T-helper 1 cell treated with Interleukin-12 subunit alpha and Interleukin-12 subunit beta and Interleukin-4 antibody, amounts not matched to agents 30 ng/mL and 1 ng/mL, for 36 hours (primary cell): ENCODE data around the gene TTC28. TPM values are rescaled to one million over a fixed set of nuclear protein-coding genes. Genes with fewer than 3 reads are reported as not detected.

Experiments
- intact Hi-C: fragments of 100-400 bp; cut with micrococcal nuclease; formaldehyde crosslinking; loops from one replicate; pipeline ENCODE4 v1.15.1; 2024
- total RNA-seq: library from RNA; stranded (reverse); gene quantifications from 2 replicates; pipeline ENCODE4 v1.2.3, GENCODE V29; 2022

Gene TTC28
- total RNA-seq, 1 donor from 2014 or later = 3.1 TPM

GRCh38 chr22:27984723-27985122, 694.9 kb downstream of the TTC28 start:
- intact Hi-C loops = no loop called here

- intact Hi-C loops = no loop called here
Observed at GRCh38 chr22:27984001-27984695, 695.5 kb downstream of the TTC28 start.

- intact Hi-C loops = no loop called here
Observed at GRCh38 chr22:27983361-27983791, 696.3 kb downstream of the TTC28 start.

- intact Hi-C loops = no loop called here
Observed at GRCh38 chr22:27982630-27983180, 696.9 kb downstream of the TTC28 start.

- intact Hi-C loops = no loop called here
Observed at GRCh38 chr22:27982106-27982505, 697.5 kb downstream of the TTC28 start.

- intact Hi-C loops = no loop called here
Observed at GRCh38 chr22:27980424-27981148, 699.1 kb downstream of the TTC28 start.

- intact Hi-C loops = no loop called here
Observed at GRCh38 chr22:27978802-27979201, 700.8 kb downstream of the TTC28 start.

- intact Hi-C loops = no loop called here
Observed at GRCh38 chr22:27978317-27978716, 701.3 kb downstream of the TTC28 start.

- intact Hi-C loops = no loop called here
Observed at GRCh38 chr22:27976586-27976985, 703.1 kb downstream of the TTC28 start.

- intact Hi-C loops = no loop called here
Observed at GRCh38 chr22:27975381-27976013, 704.1 kb downstream of the TTC28 start.

GRCh38 chr22:27973846-27974245, 705.8 kb downstream of the TTC28 start:
- intact Hi-C loops = no loop called here

- intact Hi-C loops = no loop called here
Observed at GRCh38 chr22:27972732-27973698, 706.6 kb downstream of the TTC28 start.

- intact Hi-C loops = no loop called here
Observed at GRCh38 chr22:27971926-27972325, 707.7 kb downstream of the TTC28 start.

GRCh38 chr22:27970596-27971220, 708.9 kb downstream of the TTC28 start:
- intact Hi-C loops = no loop called here

GRCh38 chr22:27966168-27967064, 713.2 kb downstream of the TTC28 start:
- intact Hi-C loops = no loop called here

- intact Hi-C loops = no loop called here
Observed at GRCh38 chr22:27962268-27963044, 717.2 kb downstream of the TTC28 start.

GRCh38 chr22:27961680-27962079, 718.0 kb downstream of the TTC28 start:
- intact Hi-C loops = no loop called here

- intact Hi-C loops = no loop called here
Observed at GRCh38 chr22:27961182-27961581, 718.5 kb downstream of the TTC28 start.
